B cell (primary cell): ENCODE data around the gene MID2.

Experiments used
- EZH2 ChIP-seq: IDR thresholded peaks from 2 replicates; pipeline ENCODE4 v1.6.1; 2012; ENCODE audit warnings: borderline replicate concordance, low read depth, mild to moderate bottlenecking, moderate library complexity, low read length; ENCODE audit not compliant: insufficient read depth, poor library complexity, severe bottlenecking
- TF ChIP-seq, protein P1 (sequence below): fragments of 200-600 bp; IDR thresholded peaks from one replicate; pipeline ENCODE4 v1.8.0; 2022; ENCODE audit warnings: antibody characterized with exemption, mild to moderate bottlenecking

GRCh38 chrX:107823456-107823855, 2.2 kb upstream of the MID2 start:
- TF ChIP-seq, protein P1, sequence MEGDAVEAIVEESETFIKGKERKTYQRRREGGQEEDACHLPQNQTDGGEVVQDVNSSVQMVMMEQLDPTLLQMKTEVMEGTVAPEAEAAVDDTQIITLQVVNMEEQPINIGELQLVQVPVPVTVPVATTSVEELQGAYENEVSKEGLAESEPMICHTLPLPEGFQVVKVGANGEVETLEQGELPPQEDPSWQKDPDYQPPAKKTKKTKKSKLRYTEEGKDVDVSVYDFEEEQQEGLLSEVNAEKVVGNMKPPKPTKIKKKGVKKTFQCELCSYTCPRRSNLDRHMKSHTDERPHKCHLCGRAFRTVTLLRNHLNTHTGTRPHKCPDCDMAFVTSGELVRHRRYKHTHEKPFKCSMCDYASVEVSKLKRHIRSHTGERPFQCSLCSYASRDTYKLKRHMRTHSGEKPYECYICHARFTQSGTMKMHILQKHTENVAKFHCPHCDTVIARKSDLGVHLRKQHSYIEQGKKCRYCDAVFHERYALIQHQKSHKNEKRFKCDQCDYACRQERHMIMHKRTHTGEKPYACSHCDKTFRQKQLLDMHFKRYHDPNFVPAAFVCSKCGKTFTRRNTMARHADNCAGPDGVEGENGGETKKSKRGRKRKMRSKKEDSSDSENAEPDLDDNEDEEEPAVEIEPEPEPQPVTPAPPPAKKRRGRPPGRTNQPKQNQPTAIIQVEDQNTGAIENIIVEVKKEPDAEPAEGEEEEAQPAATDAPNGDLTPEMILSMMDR = no peak
- no peak for TF ChIP-seq EZH2
